ENCODE results near the gene ITIH4.

DNA sequence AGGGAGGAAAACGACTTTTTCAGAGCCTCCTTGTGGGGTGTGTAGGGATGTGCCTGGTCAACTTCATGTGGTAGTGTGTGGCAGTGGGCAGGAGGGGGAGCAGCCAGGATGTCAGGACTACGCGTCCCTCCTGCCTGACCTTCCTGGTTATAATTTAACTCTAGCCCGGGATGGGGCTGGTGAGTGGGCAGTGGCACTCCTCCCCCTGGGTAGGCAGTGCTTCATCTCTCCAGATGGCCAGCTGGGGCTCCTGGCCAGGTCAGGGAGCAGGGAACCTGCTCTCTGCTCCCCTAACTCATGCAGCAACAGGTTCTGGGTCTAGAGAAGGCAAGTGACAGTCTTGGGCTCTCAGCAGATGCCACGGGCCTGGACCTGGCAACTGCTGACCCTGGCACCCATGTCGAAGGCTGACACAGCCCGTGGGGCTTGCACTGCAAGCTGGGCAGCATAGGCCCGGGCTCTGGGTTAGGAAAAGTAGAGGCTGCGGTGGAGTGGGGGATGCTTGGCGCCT, 2.6 kb downstream of the ITIH4 start:
- TF ChIP-seq, protein P1, sequence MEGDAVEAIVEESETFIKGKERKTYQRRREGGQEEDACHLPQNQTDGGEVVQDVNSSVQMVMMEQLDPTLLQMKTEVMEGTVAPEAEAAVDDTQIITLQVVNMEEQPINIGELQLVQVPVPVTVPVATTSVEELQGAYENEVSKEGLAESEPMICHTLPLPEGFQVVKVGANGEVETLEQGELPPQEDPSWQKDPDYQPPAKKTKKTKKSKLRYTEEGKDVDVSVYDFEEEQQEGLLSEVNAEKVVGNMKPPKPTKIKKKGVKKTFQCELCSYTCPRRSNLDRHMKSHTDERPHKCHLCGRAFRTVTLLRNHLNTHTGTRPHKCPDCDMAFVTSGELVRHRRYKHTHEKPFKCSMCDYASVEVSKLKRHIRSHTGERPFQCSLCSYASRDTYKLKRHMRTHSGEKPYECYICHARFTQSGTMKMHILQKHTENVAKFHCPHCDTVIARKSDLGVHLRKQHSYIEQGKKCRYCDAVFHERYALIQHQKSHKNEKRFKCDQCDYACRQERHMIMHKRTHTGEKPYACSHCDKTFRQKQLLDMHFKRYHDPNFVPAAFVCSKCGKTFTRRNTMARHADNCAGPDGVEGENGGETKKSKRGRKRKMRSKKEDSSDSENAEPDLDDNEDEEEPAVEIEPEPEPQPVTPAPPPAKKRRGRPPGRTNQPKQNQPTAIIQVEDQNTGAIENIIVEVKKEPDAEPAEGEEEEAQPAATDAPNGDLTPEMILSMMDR (conservative IDR thresholded peaks at IDR 0.05; ENCODE audit: low read depth, low read length): no peak
- no peak for TF ChIP-seq EZH2 (IDR thresholded peaks at IDR 0.05; ENCODE audit: borderline replicate concordance, low read depth, low read length, poor library complexity, severe bottlenecking)
